ENCODE results near the gene CCDC88C. TPM values are rescaled to one million over a fixed set of nuclear protein-coding genes. Genes with fewer than 3 reads are reported as not detected.

CCDC88C gene
- total RNA-seq, 1 donor from 2014 or later = 12.4 TPM

DNA sequence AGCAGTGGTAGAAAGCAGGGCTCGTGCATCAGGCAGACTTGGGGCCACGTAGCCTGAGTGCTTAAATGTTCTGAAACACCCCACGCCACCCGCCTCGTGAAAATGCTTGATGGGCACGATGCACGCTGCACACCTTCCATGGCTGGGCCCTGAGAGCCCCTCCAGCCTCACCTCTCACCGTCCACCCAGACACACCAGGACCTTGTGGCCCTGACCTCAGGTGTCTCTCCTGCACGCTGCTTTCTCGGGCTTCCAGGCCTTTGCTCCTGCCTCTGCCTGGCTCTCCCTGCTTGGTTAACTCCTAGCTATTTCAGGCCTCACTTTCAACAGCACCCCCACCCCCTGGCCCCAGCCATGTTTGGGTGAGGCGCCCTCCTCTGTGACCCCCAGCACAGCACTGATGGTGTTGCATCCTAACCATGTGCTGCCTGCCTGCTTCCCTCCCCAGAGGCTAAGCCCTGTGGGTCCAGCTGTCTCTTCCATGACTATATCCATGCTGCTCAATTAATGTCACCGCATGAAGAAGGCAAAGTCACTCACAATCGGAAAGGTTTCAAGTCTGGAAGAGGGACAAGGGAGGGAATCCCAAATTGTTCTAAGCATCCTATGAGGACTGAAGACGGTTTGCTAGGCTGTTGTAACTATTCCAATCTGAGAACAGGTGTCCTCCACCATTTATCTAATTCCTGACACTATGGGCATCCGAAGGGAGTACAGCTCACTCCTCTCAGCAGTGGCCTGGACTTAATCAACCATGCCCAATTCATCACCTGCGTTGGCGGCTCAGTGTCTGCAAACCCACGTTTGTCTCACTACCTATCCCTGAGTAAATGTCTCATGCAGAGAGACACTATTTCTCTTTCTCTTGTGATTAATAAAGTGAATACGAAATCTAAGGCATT lies 82.2 kb downstream of the CCDC88C start:
- Mint-ChIP-seq H3K27ac (ENCODE audit: unreplicated experiment) (no peak overlapping the region), H3K4me3 (ENCODE audit: unreplicated experiment) (no peak overlapping the region), H3K36me3 (ENCODE audit: low read depth, unreplicated experiment) (peaks cover 5% of the 10 kb centered on the region), H3K4me1 (ENCODE audit: low read depth, unreplicated experiment) (no peaks in the 10 kb centered on the region), H3K27me3 (ENCODE audit: low read depth, unreplicated experiment) (peaks cover 12% of the 10 kb centered on the region), H3K9me3 (ENCODE audit: unreplicated experiment) (no peaks in the 10 kb centered on the region)
- no peaks in the 10 kb centered on the region for H3K36me3 ChIP-seq (ENCODE audit: insufficient read depth, low read length)
- H3K9ac ChIP-seq (ENCODE audit: low read length) = no peak overlapping the region
- no peak overlapping the region for H3K27ac ChIP-seq (ENCODE audit: low read depth, low read length)
- H3K79me2 ChIP-seq (ENCODE audit: insufficient read depth, low read length) = no peaks in the 10 kb centered on the region
- H4K20me1 ChIP-seq (ENCODE audit: insufficient read depth, low read length) = no peaks in the 10 kb centered on the region
- DNase-seq (ENCODE audit: low read depth) = no peak
- H3K4me1 ChIP-seq (ENCODE audit: insufficient read depth, low read length) = no peaks in the 10 kb centered on the region
- H3K4me3 ChIP-seq (ENCODE audit: insufficient read depth, low read depth, low read length) = no peak overlapping the region
- no peak overlapping the region for H3K4me2 ChIP-seq (ENCODE audit: low read length)
- H3K27me3 ChIP-seq (ENCODE audit: insufficient read depth, low read length) = peaks cover 3% of the 10 kb centered on the region
- TF ChIP-seq EZH2 (IDR thresholded peaks at IDR 0.05; ENCODE audit: insufficient read depth, low read length) = no peak
- TF ChIP-seq, protein P1, sequence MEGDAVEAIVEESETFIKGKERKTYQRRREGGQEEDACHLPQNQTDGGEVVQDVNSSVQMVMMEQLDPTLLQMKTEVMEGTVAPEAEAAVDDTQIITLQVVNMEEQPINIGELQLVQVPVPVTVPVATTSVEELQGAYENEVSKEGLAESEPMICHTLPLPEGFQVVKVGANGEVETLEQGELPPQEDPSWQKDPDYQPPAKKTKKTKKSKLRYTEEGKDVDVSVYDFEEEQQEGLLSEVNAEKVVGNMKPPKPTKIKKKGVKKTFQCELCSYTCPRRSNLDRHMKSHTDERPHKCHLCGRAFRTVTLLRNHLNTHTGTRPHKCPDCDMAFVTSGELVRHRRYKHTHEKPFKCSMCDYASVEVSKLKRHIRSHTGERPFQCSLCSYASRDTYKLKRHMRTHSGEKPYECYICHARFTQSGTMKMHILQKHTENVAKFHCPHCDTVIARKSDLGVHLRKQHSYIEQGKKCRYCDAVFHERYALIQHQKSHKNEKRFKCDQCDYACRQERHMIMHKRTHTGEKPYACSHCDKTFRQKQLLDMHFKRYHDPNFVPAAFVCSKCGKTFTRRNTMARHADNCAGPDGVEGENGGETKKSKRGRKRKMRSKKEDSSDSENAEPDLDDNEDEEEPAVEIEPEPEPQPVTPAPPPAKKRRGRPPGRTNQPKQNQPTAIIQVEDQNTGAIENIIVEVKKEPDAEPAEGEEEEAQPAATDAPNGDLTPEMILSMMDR (IDR thresholded peaks at IDR 0.05; ENCODE audit: insufficient read depth, low read depth, low read length) = no peak
- no peaks in the 10 kb centered on the region for H3K9me3 ChIP-seq (ENCODE audit: insufficient read depth, low read depth, low read length)
- no peak for FAIRE-seq
- H2AFZ ChIP-seq (ENCODE audit: low read depth, low read length) = no peak overlapping the region

DNA sequence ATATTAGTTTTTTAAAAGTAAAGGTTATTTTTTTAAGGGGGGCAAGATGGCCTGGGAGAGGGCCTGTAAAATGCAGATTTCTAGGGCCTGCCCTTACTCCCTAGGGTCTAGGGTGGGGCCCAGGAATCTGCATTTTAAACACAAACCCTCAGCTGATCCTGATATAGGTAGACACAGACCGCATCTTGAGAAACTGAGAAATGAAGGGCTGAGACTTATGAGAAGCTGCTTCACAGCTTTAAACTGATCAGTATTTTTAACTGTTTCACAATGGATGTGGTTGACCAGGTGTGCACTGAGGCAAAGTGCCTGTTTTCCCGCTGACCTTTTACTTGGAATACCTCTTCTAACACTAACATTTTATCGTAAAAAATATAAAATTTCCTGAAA lies 84.0 kb downstream of the CCDC88C start:
- DNase-seq (ENCODE audit: low read depth) (no peak), FAIRE-seq (no peak)
- no peak overlapping the region for H3K9ac ChIP-seq (ENCODE audit: low read length)
- H3K4me2 ChIP-seq (ENCODE audit: low read length) = no peak overlapping the region
- Mint-ChIP-seq H3K36me3 (ENCODE audit: low read depth, unreplicated experiment) (peaks cover 3% of the 10 kb centered on the region), H3K9me3 (ENCODE audit: unreplicated experiment) (no peaks in the 10 kb centered on the region), H3K4me3 (ENCODE audit: unreplicated experiment) (no peak overlapping the region), H3K27me3 (ENCODE audit: low read depth, unreplicated experiment) (peaks cover 12% of the 10 kb centered on the region), H3K27ac (ENCODE audit: unreplicated experiment) (no peak overlapping the region), H3K4me1 (ENCODE audit: low read depth, unreplicated experiment) (no peaks in the 10 kb centered on the region)
- no peaks in the 10 kb centered on the region for H3K4me1 ChIP-seq (ENCODE audit: insufficient read depth, low read length)
- TF ChIP-seq EZH2 (IDR thresholded peaks at IDR 0.05; ENCODE audit: insufficient read depth, low read length) = no peak
- TF ChIP-seq, protein P1 (IDR thresholded peaks at IDR 0.05; ENCODE audit: insufficient read depth, low read depth, low read length) = no peak
- H3K9me3 ChIP-seq (ENCODE audit: insufficient read depth, low read depth, low read length) = no peaks in the 10 kb centered on the region
- H4K20me1 ChIP-seq (ENCODE audit: insufficient read depth, low read length) = no peaks in the 10 kb centered on the region
- H3K27me3 ChIP-seq (ENCODE audit: insufficient read depth, low read length) = peaks cover 3% of the 10 kb centered on the region
- H3K36me3 ChIP-seq (ENCODE audit: insufficient read depth, low read length) = no peaks in the 10 kb centered on the region
- no peaks in the 10 kb centered on the region for H3K79me2 ChIP-seq (ENCODE audit: insufficient read depth, low read length)
- no peak overlapping the region for H3K27ac ChIP-seq (ENCODE audit: low read depth, low read length)
- no peak overlapping the region for H2AFZ ChIP-seq (ENCODE audit: low read depth, low read length)
- H3K4me3 ChIP-seq (ENCODE audit: insufficient read depth, low read depth, low read length) = no peak overlapping the region
